GM12875 (cell line): ENCODE measurements around the gene AFAP1.

Source experiments
- H3K4me3 ChIP-seq: one replicate; pipeline ENCODE4 v1.5.1; 2011; ENCODE audit warnings: low read depth, low read length, control low read depth
- TF ChIP-seq, protein P1 (sequence below): IDR thresholded peaks from 2 replicates; pipeline ENCODE4 v1.5.1; 2011; ENCODE audit warnings: low read depth, mild to moderate bottlenecking, control low read depth, inconsistent platforms, low read length, moderate library complexity, borderline replicate concordance; ENCODE audit not compliant: insufficient read depth

AFAP1 gene

GRCh38 chr4:7983296-7983695, 43.6 kb upstream of the AFAP1 start:
- H3K4me3 ChIP-seq, result no peak overlapping the region
- TF ChIP-seq, protein P1, sequence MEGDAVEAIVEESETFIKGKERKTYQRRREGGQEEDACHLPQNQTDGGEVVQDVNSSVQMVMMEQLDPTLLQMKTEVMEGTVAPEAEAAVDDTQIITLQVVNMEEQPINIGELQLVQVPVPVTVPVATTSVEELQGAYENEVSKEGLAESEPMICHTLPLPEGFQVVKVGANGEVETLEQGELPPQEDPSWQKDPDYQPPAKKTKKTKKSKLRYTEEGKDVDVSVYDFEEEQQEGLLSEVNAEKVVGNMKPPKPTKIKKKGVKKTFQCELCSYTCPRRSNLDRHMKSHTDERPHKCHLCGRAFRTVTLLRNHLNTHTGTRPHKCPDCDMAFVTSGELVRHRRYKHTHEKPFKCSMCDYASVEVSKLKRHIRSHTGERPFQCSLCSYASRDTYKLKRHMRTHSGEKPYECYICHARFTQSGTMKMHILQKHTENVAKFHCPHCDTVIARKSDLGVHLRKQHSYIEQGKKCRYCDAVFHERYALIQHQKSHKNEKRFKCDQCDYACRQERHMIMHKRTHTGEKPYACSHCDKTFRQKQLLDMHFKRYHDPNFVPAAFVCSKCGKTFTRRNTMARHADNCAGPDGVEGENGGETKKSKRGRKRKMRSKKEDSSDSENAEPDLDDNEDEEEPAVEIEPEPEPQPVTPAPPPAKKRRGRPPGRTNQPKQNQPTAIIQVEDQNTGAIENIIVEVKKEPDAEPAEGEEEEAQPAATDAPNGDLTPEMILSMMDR, result no peak

DNA sequence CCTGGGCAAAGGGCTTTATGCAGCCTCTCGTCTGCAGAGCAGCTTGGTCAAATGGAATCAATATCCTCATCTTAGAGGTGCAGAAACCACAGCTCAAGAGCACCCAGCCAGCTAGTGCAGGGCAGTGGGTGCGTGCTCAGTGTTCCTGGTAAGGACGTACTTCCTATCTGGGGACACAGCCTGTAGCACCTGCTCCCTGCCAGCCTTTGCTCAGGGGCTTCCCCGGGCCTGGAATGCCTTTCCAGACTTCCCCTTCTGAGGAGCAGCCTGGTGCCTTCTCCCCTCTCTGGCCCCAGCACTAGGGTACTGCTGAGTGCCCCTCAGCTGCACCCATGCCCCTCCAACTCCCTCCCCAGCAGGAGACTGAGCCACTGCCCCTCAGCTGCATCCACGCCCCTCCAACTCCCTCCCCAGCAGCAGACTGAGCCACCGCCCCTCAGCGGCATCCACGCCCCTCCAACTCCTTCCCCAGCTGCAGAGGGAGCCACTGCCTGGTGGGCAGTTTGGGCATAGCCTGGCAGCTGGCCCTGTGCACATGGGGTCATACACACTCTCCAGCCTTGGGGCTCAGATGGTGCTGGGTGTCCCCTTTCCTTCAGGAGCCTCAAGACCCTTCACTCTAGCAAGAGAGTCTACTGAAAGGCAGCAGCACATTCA, 42.2 kb upstream of the AFAP1 start:
- H3K4me3 ChIP-seq, result no peak overlapping the region
- TF ChIP-seq, protein P1, result no peak

DNA sequence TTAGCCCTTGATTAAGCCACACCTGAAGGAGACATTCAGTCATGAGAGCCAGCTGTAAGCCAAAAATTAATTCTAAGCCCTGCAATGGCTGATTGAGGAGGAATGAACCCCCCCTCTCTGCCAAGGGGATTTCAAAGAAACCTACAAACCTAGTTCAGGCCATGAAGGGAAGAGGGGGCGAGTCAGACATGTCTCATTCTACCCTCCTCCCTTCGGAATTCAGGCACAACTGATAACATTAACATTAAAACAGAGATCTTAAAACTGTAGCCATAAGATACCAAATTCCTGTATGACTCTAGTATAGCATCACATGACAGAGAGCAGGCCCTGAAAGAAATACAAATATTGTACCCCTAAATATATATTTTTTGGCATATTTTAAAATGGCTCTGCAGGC, 40.4 kb upstream of the AFAP1 start:
- TF ChIP-seq, protein P1, result no peak
- no peak overlapping the region for H3K4me3 ChIP-seq

DNA sequence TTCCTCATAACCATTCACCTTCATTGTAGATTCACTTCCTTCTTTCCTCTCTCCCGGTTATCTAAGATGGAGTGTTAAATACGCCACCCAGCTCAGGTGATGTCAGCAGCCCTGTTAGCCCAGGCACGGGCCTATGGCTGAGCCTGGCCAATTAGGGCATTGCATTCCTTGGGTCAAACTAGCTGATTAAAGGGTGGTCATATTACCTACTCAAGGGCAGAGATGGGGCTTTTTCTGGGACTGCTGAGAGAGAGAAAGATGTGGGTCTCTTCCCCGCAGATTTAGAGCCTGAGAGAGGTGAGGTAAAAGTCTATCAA, 39.9 kb upstream of the AFAP1 start:
- TF ChIP-seq, protein P1, result no peak
- H3K4me3 ChIP-seq, result no peak overlapping the region

- no peak overlapping the region for H3K4me3 ChIP-seq
- TF ChIP-seq, protein P1, result no peak
Measured at GRCh38 chr4:7978907-7979651, 39.4 kb upstream of the AFAP1 start.

DNA sequence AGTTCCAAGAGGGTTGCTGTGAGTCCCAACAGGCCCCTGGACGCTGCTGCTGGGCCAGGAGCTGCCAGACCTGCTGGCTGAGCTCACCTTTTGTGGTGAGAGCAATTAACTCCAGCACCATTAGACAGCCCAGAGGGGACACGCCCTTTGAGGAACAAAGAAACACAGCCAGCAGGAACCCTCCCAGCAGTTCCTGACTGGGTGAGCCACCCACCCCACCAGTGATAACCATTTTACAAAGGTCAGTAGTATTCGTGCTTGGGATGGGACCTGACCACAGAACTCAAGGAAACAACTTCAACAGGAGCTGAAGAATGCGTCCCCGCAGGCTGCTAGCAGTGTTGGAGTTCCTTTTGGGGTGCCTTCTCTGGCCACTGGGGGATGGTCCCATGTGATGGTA, 38.8 kb upstream of the AFAP1 start:
- H3K4me3 ChIP-seq, result no peak overlapping the region
- TF ChIP-seq, protein P1, result no peak

DNA sequence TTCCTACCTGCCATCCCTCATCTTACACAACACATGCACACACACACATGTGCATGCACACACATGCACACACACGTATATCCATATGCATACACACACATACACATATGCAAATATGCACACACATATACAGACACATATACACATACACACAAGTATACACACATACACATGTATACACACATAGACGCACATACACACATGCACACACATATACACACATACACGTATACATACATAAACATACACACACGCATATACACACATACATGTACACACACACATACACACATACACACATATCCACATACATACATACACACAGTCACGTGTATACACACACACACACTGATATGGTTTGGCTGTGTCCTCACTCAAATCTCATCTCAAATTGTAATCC, 37.0 kb upstream of the AFAP1 start:
- TF ChIP-seq, protein P1, result no peak
- no peak overlapping the region for H3K4me3 ChIP-seq
